GM19372 (cell line): ENCODE results near the gene KCNT2.
"Not testable (repeated sequence)": the region's sequence is repeated elsewhere in the genome, so short reads cannot be mapped to it uniquely, and the experiment has no call there.

Source experiments
- ATAC-seq: cut with Tn5 transposase; IDR thresholded peaks from one replicate; pipeline ENCODE4 v1.9.1; 2021; ENCODE audit warnings: mild to moderate bottlenecking, low read depth, moderate library complexity; ENCODE audit not compliant: unreplicated experiment

The KCNT2 gene

DNA sequence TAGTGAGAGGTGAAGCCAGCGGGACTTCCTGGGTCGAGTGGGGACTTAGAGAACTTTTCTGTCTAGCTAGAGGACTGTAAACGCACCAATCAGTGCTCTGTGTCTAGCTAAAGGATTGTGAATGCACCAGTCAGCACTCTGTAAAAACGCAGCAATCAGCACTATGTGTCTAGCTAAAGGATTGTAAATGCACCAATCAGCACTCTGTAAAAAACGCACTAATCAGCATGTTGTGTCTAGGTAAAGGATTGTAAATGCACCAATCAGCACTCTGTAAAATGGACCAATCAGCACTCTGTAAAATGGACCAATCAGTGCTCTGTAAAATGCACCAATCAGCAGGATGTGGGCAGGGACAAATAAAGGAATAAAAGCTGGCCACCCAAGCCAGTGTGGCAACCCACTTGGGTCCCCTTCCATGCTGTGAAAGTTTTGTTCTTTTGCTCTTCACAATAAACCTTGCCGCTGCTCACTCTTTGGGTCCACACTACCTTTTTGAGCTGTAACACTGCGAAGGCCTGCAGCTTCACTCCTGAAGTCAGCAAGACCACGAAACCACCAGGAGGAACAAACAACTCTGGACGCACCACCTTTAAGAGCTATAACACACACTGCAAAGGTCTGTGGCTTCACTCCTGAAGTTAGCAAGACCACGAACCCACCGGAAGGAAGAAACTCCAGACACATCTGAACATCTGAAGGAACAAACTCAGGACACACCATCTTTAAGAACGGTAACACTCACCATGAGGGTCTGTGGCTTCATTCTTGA is 85.5 kb downstream of the KCNT2 start:
- ATAC-seq, result not testable (repeated sequence)

DNA sequence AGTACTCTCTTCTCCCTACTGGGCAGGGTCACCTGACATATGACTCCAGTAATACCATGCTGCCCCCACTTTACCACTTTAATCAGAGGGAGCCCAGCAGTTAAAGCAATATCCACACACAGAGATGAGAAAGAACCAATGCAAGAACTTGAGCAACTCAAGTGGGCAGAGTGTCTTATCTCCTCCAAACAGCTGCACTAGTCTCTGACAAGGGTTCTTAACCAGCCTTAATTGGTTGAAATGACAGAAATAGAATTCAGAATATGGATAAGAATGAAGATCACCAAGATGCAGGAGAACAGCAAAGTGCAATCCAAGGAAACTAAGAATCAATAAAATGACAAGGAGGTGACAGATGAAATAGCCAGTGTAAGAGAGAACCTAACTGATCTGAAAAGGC is 91.0 kb downstream of the KCNT2 start:
- ATAC-seq, result no peak

DNA sequence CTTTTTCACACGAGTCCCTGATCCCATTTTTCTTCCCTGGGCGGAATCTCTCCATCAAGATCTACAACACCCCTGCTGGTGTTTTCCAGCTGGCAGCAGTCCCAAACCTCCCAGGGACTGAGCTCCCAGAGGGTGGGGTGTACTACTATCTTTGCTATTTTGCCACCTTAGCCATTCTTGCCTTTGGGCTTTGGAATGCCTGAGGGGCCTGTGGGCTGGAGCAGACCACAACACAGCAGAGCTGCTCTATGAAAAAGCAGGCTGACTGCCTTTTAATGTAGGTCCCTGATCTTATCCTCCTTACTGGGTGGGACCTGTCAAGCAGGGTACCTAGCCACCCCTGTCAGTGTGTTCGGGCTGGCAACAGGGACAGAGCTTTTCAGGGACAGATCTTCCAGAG is 91.9 kb downstream of the KCNT2 start:
- no peak for ATAC-seq

DNA sequence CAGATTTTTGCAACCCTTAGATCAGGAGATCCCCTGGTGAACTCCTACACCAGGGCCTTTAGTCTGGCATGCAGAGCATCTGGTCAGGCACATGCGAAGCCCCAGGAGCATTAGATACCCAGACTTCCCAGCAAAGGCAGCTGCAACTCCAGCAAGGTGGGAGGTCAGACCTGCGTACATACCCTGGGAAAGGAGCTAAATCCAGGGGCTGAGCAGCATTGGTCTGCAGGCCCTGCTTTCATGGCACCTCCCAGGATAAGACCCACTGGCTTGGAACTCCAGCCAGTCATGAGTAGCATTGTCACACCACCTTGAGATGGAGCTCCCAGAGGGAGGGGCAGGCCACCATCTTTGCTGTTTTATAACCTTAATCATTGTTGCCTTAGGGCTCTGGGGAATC is 92.3 kb downstream of the KCNT2 start:
- no peak for ATAC-seq

DNA sequence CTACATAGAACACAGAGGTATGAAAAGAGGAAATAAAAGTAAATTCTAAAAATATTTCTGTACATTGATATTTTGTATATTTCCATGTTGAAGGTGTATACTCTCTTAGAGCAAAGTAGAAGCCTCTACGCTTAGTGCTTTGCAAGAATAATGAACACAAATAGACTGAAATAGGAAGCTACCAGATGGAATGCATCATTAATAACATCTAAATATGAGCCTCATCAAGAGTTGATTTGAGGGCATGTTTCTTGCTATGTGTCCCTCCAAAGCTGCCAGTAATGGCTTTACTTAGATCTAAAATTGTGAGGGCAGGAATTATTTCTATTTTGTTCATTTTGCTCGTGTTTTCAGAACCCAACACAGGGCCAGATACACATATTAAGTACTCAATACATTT is 94.4 kb downstream of the KCNT2 start:
- no peak for ATAC-seq

DNA sequence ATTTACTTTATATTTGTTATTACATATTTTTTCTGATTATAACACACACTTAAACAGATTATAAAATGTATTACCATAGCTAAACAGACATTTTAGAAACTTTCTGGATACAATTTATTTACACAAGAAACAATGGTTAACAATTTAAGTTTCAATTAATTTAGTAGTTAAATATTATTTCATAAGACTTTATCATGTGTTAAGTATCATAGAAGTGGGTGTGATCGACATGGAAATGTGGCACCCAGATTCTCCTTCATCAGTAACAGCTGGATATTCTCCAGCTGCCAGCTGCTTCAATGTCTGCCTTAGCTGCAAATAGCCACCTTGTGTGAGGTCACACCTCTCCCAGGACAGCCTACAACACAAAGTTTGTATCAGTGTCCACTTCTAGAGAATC is 97.8 kb downstream of the KCNT2 start:
- ATAC-seq, result no peak

DNA sequence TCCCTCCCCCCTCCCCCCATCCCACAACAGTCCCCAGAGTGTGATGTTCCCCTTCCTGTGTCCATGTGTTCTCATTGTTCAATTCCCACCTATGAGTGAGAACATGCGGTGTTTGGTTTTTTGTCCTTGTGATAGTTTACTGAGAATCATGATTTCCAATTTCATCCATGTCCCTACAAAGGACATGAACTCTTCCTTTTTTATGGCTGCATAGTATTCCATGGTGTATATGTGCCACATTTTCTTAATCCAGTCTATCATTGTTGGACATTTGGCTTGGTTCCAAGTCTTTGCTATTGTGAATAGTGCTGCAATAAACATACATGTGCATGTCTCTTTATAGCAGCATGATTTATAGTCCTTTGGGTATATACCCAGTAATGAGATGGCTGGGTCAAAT is 104.0 kb downstream of the KCNT2 start:
- ATAC-seq, result not testable (repeated sequence)

DNA sequence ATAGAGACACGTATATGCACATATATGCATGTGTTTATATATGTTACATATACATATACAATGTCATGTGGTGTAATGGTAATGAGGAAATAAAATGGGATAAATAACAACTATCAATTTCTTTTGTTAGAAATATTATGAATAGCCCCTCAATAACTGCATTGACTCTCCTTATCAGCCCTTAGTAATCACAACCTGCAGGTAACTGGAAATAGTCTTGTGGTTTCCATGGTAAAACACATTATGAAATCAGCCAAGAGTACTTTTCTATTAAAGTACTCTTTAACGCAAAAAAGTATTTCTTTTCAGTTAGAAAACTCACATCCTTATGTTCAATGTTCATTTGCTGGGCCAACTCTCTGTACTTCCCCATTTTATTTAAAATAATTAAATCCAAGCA is 105.8 kb downstream of the KCNT2 start:
- ATAC-seq, result no peak

DNA sequence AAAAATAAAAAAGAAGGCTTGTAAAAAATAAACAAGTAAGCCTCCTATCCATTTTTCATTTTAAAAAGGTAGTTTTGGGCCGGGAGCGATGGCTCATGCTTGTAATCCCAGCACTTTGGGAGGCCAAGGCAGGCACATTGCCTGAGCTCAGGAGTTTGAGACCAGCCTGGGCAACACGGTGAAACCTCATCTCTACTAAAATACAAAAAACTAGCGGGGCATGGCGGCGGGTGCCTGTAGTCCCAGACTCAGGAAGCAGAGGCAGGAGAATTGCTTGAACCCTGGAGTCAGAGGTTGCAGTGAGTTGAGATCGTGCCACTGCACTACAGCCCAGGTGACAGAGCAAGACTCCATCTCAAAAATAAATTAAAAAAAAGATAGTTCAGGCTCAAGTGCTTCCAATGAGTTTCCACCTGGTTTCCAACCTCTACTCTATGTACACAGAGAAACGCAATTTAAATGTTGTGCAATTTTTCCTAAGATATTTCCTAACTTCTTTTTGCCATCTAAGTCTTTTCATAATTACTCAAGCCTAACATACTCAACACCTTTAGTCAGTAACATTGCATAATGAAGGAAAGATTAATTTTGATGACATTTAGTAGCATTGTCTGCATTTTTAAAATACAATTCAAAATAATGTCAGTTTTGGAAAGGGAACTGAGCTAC is 106.3 kb downstream of the KCNT2 start:
- ATAC-seq, result no peak

DNA sequence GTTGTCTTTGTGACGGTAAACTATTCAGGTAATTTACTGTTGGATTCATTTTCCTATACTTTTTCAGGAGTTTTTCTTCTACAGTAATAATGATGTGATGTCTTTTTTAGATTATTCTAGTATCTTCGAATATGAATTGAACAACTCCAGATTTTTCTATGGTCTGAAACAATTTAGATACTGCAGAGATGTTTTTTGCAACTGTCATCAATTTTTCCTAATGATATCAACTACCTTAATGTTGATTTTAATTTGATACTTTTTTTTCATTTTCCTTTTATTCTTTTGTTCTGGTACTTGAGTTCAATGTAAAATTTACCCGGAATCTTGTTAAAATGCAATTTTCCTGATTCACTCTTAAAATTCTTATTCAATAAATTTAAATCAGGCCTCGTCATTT is 110.4 kb downstream of the KCNT2 start:
- ATAC-seq, result no peak

DNA sequence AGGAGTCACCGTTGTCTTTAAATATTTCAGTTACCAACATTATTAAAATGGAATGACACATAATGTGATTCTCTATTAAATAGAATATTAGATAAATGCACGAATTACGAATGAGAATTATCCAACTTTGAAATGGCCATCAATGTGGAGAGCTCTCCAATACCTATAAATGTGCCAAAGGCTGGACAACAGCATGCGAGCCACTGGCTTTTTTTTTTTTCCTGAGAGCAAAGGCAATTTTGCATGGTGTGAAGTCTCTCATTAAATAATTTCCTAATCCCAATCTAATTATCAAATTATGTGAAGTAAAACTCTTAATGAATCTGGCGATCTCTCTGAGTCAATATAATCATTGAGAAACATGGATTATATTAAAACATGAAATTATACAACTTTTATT is 113.5 kb downstream of the KCNT2 start:
- no peak for ATAC-seq

DNA sequence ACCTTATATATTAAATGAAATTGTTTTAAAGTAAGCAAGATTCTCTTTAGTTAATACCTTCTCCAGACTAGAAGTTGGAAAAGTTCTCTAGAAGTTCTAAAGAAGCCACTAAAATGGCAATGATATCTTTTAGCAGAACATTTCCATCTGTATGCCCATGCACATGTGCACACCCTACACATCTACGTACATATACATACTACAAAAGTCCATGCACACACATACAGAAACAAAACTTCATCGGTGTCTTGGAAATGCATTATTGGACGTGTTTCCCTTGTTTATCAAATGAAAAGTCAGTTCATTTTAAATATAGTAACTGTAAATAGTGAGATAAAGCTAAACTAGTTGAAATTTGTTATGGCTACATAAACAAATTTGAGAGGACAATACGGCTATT is 114.4 kb downstream of the KCNT2 start:
- no peak for ATAC-seq

DNA sequence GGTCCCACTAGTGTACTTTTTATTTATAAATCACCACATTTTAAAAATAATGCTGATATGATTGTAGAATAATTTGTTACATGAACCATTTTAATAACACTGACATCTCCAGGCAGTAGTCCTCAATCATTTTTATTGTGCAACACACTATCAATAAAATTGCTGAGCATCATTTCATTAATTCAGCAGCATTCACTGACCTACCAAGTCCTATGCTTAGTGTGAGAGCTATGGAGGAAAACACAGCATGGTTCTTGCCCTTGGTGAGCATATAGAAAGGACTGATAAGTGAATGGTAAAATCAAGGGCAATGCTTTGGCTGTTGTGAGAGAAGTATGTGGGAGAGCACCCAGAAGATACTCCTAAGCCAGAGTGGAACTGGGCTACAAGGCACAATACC is 119.7 kb downstream of the KCNT2 start:
- ATAC-seq, result no peak

DNA sequence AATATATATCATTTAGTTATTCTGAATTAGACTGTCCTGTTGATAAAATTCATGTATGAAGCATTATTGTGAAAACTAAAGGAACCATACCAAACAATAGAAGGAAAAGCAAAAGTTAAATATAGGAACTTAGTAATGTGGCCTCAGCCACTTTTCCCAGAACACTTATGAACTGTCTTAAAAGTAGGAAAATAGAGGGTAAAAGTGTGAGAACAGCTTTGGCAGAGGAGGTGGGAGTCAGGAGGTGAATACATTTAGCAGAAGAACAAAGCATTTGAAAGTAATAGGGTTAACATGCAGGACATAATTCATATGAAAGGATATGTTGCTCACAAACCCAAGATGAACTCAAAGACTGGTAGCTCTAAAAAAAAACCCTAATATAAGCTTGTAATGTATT is 121.9 kb downstream of the KCNT2 start:
- ATAC-seq, result no peak

DNA sequence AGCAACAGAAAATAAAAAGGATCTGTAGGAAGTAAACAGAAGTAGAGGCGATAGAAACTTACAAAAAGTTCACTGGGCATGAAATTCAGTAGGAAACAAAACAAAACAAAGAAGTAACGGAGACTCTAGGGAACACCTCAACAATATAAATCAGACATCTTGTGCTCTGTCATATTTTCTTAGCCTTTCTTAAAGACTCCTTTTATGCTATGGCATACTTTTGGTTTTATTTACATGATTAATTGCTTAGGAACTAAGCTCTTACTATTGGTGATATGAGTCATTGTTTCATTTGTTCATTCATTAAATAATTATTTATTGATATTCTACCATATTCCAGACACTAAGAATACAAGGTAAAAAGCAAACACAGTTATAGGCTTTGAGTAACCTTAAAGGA is 126.6 kb downstream of the KCNT2 start:
- ATAC-seq, result no peak

DNA sequence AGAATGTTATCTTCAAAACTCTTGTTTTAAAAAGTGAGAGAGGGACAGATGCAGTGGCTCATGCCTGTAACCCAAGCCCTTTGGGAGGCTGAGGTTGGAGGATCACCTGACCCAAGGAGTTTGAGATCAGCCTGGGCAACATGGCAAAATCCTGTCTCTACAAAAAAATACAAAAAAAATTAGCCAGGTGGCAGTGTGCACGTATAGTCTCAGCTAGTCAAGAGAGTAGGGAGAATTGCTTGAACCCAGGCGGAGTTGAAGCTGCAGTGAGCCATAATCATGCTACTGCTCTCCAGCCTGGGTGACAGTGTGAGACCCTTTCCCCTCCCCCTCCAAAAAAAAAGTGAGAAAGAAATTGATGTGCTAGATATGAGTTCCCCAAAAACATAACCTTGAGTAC is 131.0 kb downstream of the KCNT2 start:
- ATAC-seq, result no peak

DNA sequence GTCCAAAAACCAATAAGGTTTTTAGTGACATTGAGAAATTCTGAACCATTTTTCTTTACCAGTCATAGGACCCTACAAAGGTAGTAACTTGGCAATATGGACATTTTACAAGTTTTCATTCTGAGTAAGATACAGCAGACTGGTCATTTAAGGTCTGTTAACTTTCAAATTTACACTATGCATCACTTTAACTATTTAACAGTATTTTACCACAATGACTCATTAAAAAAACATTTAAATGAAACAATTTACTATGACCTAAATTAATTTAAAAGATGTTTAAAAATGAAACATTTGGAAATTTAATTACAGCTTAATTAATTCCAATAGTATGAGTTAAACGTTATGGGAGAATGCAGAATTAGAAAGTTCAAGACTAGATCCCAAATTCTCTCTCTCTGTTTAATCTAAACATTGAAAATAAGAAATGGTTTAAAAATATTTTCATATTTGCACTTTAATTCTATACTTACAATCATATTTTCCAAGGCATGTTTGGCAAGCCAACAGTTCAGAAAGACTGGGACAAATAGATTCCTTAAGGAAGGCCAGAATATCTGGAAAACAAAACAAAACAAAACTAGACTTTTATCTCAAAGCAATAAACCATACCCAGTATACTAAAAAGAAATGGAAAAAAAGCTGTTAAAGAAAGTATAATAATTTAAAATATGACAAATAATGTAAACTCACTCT is 140.9 kb downstream of the KCNT2 start:
- ATAC-seq, result no peak

DNA sequence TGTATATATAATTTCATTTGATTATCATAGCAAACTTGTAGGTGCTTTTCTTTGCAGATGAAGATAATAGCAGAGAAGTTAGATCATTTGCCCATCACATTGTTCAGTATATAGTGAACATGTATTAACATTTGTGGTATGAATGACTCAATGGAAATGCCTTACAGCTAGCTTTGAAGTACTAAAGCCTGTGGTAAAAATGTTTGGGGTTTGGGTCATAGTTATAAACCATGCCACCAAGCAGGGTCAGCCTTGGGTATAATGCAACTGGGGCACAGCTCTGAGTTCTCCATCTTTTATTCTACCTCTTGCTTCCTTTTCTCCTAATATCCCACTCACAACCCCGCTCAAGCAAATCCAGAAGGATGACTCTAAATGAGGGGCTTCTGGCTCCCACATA is 141.6 kb downstream of the KCNT2 start:
- ATAC-seq, result no peak

DNA sequence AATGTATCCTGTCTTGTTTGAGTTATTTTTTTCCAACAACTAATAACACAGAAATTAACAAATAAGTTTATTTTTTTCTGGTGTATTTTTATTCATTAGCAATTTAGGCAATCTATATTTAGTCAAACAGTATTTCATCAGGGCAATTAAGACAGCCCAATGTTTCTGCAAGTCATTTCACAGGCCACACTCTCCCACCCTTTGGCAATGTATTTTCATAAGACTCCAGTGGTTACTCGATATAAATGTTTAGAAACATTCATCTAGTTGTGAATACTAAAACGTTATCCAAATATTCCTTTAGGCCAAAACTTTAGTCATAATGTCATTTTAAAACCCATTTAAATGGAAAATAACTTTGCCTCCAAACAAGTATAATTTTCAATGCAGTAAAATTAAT is 142.1 kb downstream of the KCNT2 start:
- no peak for ATAC-seq

DNA sequence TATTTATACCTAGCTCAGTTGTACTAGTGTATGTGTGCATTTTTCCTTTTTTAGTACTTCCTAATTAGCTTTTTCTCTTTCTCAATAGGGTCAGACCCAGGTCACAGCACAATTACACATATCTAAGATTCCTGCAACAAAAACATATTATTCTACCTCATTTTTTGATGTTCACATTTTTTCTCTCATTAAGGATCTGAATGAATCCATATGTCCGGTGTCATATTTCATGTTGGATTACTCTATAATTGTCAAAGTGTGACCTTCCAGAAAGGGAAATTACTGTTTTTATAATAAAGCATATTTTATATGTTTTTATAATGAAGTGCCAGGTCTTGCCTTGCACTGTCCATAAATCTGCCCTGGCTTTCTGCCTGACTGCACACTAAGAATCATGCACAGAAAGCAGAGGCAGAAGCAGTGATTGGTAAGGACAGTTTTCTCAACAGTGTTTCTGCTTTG is 143.7 kb downstream of the KCNT2 start:
- ATAC-seq, result no peak

DNA sequence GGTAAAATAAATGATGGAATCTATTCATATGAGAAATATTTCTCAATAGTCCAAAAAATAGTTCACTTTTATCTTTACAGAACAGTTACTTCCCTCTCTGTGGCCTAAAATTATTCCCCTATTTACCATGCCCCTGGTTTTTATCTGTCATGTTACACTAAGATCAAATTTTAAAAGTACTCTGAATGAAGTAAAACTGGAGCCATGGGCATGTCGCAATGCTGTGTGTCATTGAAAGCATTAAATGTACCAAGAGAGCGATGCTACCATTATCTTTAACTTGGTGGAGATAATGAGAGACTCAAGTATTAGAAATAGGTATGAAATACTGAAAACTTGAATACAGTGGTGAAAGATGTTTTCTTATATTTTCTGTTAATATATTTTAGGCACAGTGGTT is 146.2 kb downstream of the KCNT2 start:
- no peak for ATAC-seq

DNA sequence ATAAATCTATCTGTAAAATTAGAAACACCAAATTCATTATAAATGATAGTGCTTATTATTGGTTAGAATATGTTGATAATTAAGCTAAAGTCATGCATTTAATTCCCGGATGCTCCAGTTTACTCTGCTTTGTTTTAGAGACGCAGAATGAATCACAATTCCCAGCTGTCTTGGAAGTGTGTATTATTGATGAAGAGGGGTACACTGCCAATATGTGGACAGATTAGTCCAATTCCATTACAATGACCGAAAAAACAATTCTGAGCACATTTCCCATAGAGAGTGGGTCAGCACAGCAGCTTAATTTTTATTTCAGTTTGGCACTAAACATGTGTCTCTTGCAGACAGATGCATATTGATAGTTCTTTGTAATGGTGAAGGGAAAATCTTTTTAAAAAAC is 146.7 kb downstream of the KCNT2 start:
- ATAC-seq, result no peak
